Tibial nerve (tissue), 4 donors: ENCODE data around the gene GPR132. TPM values are rescaled to one million over a fixed set of nuclear protein-coding genes. Genes with fewer than 3 reads are reported as not detected.

Source experiments
- DNase-seq, 2 donors: peaks; one replicate each; pipeline ENCODE4 v3.0.0-alpha.2; 2019; ENCODE audit warnings: low spot score in 2 of 2
- H3K27ac ChIP-seq, 4 donors: fragments of 200-600 bp; sonication (generic) in 3 of 4; one replicate each; pipeline ENCODE4 v1.5.1; 2017 to 2019; ENCODE audit warnings: mild to moderate bottlenecking in 1 of 4
- H3K27me3 ChIP-seq, 2 donors: fragments of 200-600 bp; sonication (generic) in 1 of 2; one replicate each; pipeline versions ENCODE4 v1.5.1 to v1.6.0; 2017 to 2019
- H3K36me3 ChIP-seq, 3 donors: fragments of 200-600 bp; sonication (generic); one replicate each; pipeline ENCODE4 v1.5.1; 2018 to 2019
- H3K4me1 ChIP-seq, 4 donors: fragments of 200-600 bp; sonication (generic) in 3 of 4; one replicate each; pipeline ENCODE4 v1.5.1; 2017 to 2019
- H3K4me3 ChIP-seq, 4 donors: fragments of 200-600 bp; sonication (generic) in 3 of 4; one replicate each; pipeline ENCODE4 v1.5.1; 2017 to 2019; ENCODE audit warnings: mild to moderate bottlenecking in 1 of 4, moderate library complexity in 1 of 4
- H3K9me3 ChIP-seq, 4 donors: fragments of 200-600 bp; sonication (generic) in 3 of 4; one replicate each; pipeline ENCODE4 v1.5.1; 2017 to 2019
- CTCF ChIP-seq, 5 experiments: fragments of 200-600 bp in 3 of 5; fragments of 450-650 bp in 2 of 5; sonication (generic) in 3 of 5; IDR thresholded peaks; one replicate each; pipeline ENCODE4 v1.5.1; 2016 to 2019; ENCODE audit warnings: antibody characterized with exemption in 5 of 5, mild to moderate bottlenecking in 3 of 5, moderate library complexity in 2 of 5
- EP300 ChIP-seq, 2 donors: sonication (generic); formaldehyde crosslinking; IDR thresholded peaks; one replicate each; pipeline ENCODE4 v1.6.1; 2017; ENCODE audit warnings: antibody characterized with exemption in 2 of 2, mild to moderate bottlenecking in 1 of 2
- POLR2A ChIP-seq, 2 donors: fragments of 450-650 bp; IDR thresholded peaks; one replicate each; pipeline ENCODE4 v1.6.1; 2017; ENCODE audit warnings: antibody characterized with exemption in 2 of 2, mild to moderate bottlenecking in 2 of 2, moderate library complexity in 2 of 2
- WGBS, 2 donors: methylation state at CpG; one replicate each; pipeline ENCODE4 v1.1.5; 2018; 5-methylcytosine and 5-hydroxymethylcytosine counted together
- total RNA-seq, 4 donors: library from RNA; depleted of rRNA; stranded (reverse); fragments of >200 nt; gene quantifications; one replicate each; pipeline ENCODE4 v1.1.0, GENCODE V29; 2016

Gene GPR132
- total RNA-seq, 4 donors from 2014 or later = 1.5 to 7.7 (median 5.4) TPM

GRCh38 chr14:105073720-105074600 is 8.7 kb upstream of the GPR132 start:
- no peak for TF ChIP-seq CTCF (IDR thresholded peaks at IDR 0.05)
- TF ChIP-seq EP300 (IDR thresholded peaks at IDR 0.05) = no peak
- no peak for TF ChIP-seq POLR2A (IDR thresholded peaks at IDR 0.05)
- no peak overlapping the region for H3K4me3 ChIP-seq
- H3K36me3 ChIP-seq = no peaks in the 10 kb centered on the region
- peaks cover 0 to 30% (median 8%) of the 10 kb centered on the region in 4 donors for H3K4me1 ChIP-seq
- WGBS, 2 donors = 75 to 80% methylated on average over 15 to 18 of the region's 18 CpGs
- no peak overlapping the region for H3K27ac ChIP-seq
- no peak for DNase-seq
- peaks cover 0 to 60% of the 10 kb centered on the region in 2 donors for H3K27me3 ChIP-seq
- H3K9me3 ChIP-seq = no peaks in the 10 kb centered on the region

GRCh38 chr14:105072892-105073719 is 7.9 kb upstream of the GPR132 start:
- Histone ChIP-seq H3K27ac (no peak overlapping the region), H3K4me3 (no peak overlapping the region), H3K36me3 (no peaks in the 10 kb centered on the region), H3K4me1 (peaks cover 0 to 30% (median 8%) of the 10 kb centered on the region in 4 donors), H3K9me3 (no peaks in the 10 kb centered on the region), H3K27me3 (peaks cover 0 to 60% of the 10 kb centered on the region in 2 donors)
- DNase-seq = no peak
- WGBS, 2 donors = 72 to 75% methylated on average over 15 to 18 of the region's 18 CpGs
- TF ChIP-seq CTCF (IDR thresholded peaks at IDR 0.05) = no peak
- TF ChIP-seq POLR2A (IDR thresholded peaks at IDR 0.05) = no peak
- TF ChIP-seq EP300 (IDR thresholded peaks at IDR 0.05) = no peak

- TF ChIP-seq EP300 (IDR thresholded peaks at IDR 0.05) = no peak
- no peak for TF ChIP-seq CTCF (IDR thresholded peaks at IDR 0.05)
- TF ChIP-seq POLR2A (IDR thresholded peaks at IDR 0.05) = no peak
- H3K9me3 ChIP-seq = no peaks in the 10 kb centered on the region
- H3K36me3 ChIP-seq = no peaks in the 10 kb centered on the region
- H3K27ac ChIP-seq = no peak overlapping the region
- WGBS, 2 donors = 65 to 69% methylated on average over 10 to 11 of the region's 11 CpGs
- DNase-seq = no peak
- peaks cover 0 to 66% of the 10 kb centered on the region in 2 donors for H3K27me3 ChIP-seq
- peaks cover 0 to 30% (median 8%) of the 10 kb centered on the region in 4 donors for H3K4me1 ChIP-seq
- no peak overlapping the region for H3K4me3 ChIP-seq
Measured at GRCh38 chr14:105072381-105072861, 7.2 kb upstream of the GPR132 start.

GRCh38 chr14:105071942-105072341 is 6.7 kb upstream of the GPR132 start:
- TF ChIP-seq POLR2A (IDR thresholded peaks at IDR 0.05) = no peak
- no peak for TF ChIP-seq CTCF (IDR thresholded peaks at IDR 0.05)
- no peak for TF ChIP-seq EP300 (IDR thresholded peaks at IDR 0.05)
- no peak overlapping the region for H3K27ac ChIP-seq
- WGBS, 2 donors = 91 to 92% methylated on average over 25 of the region's 25 CpGs
- H3K27me3 ChIP-seq = peaks cover 0 to 70% of the 10 kb centered on the region in 2 donors
- DNase-seq = no peak
- no peaks in the 10 kb centered on the region for H3K36me3 ChIP-seq
- H3K4me3 ChIP-seq = no peak overlapping the region
- H3K4me1 ChIP-seq = peaks cover 0 to 28% (median 8%) of the 10 kb centered on the region in 4 donors
- H3K9me3 ChIP-seq = no peaks in the 10 kb centered on the region
